NCI-H748 treated with DMSO at 0.1 percent for 48 hours (cell line): ENCODE data around the gene CCDC12.

ENCODE experiments used
- DNase-seq: peaks from one replicate; lab custom pipeline; 2025; lab: John Stamatoyannopoulos, UW

CCDC12 gene

GRCh38 chr3:46892285-46893145, 84.0 kb downstream of the CCDC12 start:
- DNase-seq = peak; percentile 32

DNA sequence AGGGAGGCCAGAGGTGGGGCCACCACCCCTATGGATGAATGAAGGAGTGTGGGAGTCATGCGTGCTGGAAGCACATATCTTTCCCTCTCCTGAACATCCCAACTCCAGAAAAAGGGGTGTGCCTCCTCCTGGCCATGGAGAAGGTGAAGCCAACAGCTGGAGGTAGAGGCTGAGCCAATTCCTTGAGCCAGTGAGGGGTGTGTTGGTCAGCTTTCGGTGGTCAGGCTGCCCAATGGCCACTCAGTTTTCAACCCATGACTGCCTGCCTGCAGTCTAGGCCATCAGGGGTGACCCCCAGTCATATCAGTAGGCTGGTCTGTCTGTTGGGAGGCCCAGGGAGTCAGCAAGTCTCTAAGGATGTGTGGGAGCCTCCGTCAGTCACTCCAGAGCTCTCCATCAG, 85.4 kb downstream of the CCDC12 start:
- no peak for DNase-seq

DNA sequence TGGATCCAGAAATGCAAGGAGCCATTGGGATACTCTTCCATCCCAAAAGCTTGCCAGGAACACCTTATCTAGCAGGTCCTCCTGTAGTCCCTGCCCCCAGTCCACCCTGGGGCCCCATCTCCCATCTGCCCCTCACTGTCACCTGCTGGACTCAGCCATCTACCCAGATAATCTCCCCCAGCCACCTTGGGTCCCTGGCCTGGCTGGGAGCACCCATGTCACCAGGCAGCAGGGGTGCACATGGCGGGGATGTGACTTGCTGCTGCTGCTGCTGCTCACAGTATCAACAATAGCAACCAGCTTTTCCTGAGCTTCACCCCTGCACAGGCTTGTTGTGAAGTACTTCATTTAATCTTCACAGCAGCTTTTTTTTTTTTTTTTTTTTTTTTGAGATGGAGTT, 86.4 kb downstream of the CCDC12 start:
- DNase-seq = no peak

DNA sequence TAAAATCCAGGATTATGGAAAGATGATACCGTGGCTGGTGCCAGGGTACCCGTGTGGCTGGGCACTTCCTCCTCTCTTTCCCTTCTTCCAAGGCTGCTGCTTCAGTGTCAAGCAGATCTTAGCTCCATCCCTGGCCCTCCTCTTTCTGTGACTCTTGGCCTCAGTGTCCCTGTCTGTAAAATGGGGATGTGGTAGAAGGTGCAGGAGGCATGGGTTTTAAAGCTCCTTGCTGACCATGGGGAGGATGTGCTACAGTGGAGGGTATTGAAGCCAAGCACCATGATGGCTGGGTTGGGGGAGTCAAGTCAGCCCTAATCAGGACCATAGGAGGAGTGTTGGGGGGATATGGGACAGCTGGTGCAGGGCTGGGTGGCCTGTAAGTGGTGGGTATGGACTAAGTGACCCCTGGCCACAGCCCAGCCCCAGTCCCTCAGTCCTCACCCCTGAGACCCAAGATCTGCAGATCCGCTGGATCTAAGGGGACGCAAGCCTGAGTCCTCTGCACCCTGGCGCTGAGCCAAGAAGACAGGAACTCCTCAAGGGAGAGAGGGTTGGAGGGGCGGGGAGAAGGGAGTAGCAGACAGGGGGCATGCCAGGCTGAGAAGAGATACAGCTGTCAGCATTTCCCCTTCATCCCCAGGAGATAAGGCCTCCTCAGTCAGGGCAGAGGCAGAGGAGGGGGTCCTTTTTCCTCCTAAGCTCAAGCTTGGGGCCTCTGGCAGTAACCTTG, 87.0 kb downstream of the CCDC12 start:
- no peak for DNase-seq

GRCh38 chr3:46888705-46889104, 87.8 kb downstream of the CCDC12 start:
- DNase-seq = no peak

DNA sequence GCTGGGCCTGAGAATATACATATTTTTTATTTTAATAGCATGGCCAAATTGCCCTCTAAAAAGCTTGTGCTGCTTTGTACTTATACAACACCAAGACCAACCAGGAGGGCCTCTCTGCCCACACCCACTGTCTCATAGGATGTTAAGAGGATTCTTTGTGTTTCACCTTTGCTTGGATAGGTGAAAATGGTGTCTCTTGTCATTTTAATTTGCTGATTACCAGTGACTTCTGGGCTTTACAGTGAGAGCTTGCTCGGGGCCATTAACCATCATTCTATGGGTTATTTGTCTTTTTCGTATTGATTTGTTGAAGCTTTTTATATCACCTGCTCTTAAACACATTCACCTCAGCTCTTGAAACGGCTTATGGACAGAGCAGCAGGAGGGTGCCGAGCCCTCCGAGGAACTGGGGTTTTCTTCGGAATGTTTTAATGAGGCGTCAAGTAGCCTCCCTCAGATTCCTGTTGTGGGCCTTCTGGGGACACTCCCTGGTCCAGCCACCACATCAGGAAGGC, 88.5 kb downstream of the CCDC12 start:
- DNase-seq = no peak

- no peak for DNase-seq
Observed at GRCh38 chr3:46885612-46886011, 90.9 kb downstream of the CCDC12 start.

DNA sequence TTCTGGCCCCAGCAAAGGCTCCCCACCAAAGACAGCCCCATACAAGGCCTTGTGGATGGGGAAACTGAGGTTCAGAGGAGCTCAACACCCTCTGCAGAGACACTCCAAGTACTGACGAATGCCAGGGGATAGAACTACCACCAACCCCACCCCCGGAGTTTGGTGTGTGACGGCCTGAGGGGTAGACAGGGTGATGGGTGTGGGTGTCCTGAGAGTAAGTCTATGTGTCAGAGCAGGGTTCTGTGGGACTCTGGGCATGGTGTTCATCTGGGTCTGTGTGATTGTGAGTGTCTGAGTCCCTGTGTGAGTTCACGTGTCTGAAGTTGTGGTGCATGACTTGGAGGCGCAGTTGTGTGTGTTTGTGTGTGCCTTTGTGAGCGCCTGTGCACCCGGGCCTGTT, 91.6 kb downstream of the CCDC12 start:
- no peak for DNase-seq

DNA sequence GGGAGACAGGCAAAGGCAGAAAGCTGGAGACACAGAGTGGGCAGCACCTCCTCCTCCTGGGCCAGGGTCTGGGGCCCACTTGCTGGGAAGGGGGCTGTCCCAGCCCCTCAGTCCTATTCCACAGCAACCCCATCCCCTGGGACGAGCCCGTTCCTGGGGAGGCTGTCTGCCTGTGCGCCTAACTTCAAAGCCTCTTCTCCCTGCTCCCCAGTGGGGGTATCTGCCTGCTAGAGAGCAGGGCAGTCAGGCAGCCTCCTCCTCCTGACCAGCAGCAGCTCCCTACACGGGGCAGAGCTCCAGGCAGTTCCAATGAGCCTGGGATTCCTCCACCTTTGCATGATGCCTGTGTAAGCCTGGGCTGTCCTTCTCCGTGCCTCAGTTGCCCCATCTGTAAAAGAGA, 92.1 kb downstream of the CCDC12 start:
- DNase-seq = no peak

- DNase-seq = no peak
Observed at GRCh38 chr3:46883830-46884185, 92.7 kb downstream of the CCDC12 start.

DNA sequence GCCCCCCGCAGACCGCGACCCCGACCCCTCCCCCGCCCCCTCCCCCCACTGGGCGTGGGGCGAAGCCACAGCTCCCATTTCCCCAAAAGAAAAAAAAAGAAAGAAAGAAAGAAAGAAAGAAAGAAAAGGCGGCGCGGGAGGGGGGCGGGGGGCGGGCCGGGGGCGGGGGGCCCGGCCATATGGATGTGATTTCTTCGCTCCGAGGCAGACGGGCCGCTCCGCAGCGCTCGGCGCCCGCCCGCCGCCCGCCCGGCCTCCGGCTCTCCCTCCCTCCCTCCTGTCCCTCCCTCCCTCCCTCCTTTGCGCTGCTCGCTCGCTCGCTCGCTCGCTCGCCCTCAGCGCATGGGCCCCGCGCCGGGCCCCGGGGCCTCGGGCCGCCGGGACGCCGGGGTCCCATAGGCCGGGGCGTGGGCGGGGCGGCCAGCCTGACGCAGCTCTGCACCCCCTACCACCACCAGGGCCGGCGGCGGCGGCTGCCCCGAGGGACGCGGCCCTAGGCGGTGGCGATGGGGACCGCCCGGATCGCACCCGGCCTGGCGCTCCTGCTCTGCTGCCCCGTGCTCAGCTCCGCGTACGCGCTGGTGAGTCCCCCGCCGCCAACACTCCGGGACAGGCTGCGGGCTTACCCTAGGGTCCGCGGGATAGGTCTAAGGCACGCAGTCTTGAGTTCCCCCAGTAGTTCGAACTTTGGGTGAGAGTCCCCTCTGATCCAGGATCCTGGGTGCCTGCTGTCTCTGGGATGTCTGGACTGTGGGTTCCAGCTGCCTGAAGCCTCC, 93.3 kb downstream of the CCDC12 start:
- DNase-seq = no peak

DNA sequence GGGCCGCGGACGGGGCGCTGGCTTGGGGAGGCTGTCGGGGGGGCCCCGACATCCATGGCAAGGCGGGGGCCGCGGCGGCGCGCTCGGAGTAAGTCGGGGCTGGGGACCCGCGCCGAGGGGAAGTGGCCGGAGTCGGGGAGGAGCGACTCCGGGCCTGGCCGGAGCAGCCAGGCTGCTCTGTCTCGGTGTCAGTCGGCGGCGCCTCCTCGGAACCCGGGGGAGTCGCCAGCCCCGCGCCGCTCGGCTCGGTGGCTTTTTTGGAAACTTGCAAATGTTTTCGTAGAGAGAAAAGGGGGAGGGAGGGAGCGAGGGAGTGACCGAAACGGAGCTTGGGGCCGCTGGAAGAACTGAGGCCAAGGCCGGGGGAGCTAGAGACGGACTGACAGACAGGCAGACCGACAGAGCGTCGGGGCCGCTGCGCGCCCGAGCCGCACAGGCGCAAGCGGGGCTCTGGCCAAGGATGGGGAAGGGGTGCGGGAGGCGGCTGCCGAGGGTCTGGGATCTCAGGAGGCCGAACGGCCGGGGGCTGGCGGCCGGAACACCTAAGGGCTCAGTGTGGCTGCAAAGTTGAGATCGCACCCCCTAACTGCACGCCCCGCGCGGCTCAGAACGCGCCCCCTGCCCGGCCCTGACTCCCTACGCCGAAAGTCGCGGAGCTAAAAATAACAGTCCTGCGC, 94.0 kb downstream of the CCDC12 start:
- DNase-seq = no peak

GRCh38 chr3:46881596-46882376, 94.8 kb downstream of the CCDC12 start:
- DNase-seq = no peak

DNA sequence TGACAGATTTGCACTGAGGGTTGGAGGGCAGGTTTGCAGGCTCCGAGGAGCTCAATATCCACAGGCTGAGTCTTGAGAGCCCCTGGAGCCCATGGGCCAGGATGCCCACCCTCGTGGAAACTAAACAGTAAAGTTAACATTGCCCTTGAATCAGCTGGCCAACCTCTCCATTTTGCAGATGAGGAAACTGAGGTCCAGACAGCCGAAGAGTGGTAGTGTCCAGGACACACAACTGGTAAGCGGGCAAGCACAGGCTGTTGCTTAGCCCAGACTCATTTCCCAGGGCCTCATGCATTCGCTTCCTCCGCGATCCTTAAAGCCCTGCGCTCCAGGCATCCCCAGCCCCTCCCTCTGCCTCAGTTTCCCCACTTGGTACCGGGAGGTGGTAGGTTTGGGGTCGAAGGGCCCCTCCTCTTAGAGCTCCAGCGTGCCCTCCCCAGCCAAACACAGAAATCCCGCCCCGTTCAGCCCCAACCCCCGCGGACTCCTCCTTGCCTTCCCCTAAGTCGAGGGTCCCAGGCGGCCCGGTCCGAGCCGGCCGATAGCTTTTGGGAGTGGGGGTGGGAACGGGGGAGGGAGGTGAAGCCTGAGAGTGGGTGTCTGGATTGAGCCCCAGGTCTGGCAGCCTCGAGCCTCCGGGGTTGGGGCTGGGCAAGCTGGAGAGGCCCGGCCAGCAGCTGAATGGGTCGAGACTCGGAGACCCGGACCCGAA, 95.5 kb downstream of the CCDC12 start:
- no peak for DNase-seq

GRCh38 chr3:46878781-46879436, 97.6 kb downstream of the CCDC12 start:
- no peak for DNase-seq

DNA sequence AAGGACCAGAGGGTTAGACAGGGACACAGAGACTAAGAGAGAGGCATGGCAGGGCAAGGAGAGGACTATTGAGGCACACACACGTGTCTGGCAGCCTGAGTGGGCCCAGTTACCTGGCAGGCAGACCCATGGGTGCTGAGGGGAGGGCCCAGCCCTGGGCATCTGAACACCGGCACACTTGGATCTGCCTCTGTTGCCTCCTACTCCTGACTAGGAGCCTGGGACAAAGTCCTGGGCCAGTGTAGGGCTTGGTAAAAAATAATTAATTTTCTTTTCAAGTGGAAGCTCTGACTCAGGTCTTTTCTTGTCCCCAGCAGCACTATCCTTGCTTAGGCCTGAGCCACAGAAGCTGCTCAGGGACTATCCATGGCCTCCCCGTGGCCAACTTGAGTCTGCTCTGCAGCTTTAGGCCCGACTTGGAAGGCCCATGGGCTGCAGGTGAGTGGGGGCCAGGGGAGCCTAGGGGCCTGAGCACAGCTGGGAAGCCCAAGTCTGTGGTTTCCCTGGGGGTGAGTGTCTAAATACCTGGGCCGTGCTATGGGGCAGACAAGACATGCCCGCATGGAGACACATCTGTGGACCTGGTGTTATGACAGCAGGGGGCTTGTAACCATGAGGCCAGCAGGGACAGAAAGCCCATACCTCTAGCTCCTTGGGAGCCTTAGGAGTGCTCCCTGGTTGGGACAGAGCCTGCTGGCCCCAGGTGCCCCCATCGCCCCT, 99.0 kb downstream of the CCDC12 start, which contains the start of gene PTH1R:
TSS of gene PTH1R (plus strand) at position 316 of the 720 bp plus-strand sequence. CDS start 5,839 bp downstream, outside the sequence.
- no peak for DNase-seq

- DNase-seq = no peak
Observed at GRCh38 chr3:46876313-46877300, 99.9 kb downstream of the CCDC12 start.

GRCh38 chr3:46875560-46875959, 101.0 kb downstream of the CCDC12 start:
- DNase-seq = no peak
